Subcutaneous abdominal adipose tissue (tissue), 5 donors: ENCODE measurements around the gene NDUFA8.

Experiments used
- H3K27ac ChIP-seq: one replicate; pipeline ENCODE4 v1.7.0; 2013; ENCODE audit warnings: low read depth, mild to moderate bottlenecking, inconsistent platforms, low read length, moderate library complexity
- H3K27me3 ChIP-seq, 5 donors: one replicate each; pipeline ENCODE4 v1.7.0; 2013; ENCODE audit warnings: low read length in 5 of 5, inconsistent platforms in 1 of 5; ENCODE audit not compliant: control insufficient read depth in 5 of 5, insufficient read depth in 4 of 5
- H3K36me3 ChIP-seq, 5 donors: one replicate each; pipeline ENCODE4 v1.7.0; 2013; ENCODE audit warnings: low read length in 5 of 5; ENCODE audit not compliant: control insufficient read depth in 5 of 5, insufficient read depth in 5 of 5
- H3K4me1 ChIP-seq, 5 donors: one replicate each; pipeline ENCODE4 v1.7.0; 2013; ENCODE audit warnings: low read length in 5 of 5, mild to moderate bottlenecking in 3 of 5, moderate library complexity in 1 of 5; ENCODE audit not compliant: control insufficient read depth in 5 of 5, insufficient read depth in 5 of 5
- H3K4me3 ChIP-seq, 5 donors: one replicate each; pipeline ENCODE4 v1.7.0; 2013; ENCODE audit warnings: low read length in 5 of 5, low read depth in 1 of 5
- H3K9ac ChIP-seq, 5 donors: one replicate each; pipeline ENCODE4 v1.7.0; 2013; ENCODE audit warnings: low read length in 5 of 5, mild to moderate bottlenecking in 4 of 5, moderate library complexity in 3 of 5
- H3K9me3 ChIP-seq, 5 donors: one replicate each; pipeline ENCODE4 v1.7.0; 2013; ENCODE audit warnings: low read length in 5 of 5; ENCODE audit not compliant: control insufficient read depth in 5 of 5
- donor health status: healthy.
- donor health status: healthy.
- donor health status: healthy.
- donor health status: healthy.
- donor health status: healthy.

NDUFA8 gene

GRCh38 chr9:122197882-122198281 is 38.3 kb upstream of the NDUFA8 start:
- no peaks in the 10 kb centered on the region for H3K36me3 ChIP-seq
- no peak overlapping the region for H3K27ac ChIP-seq
- peaks cover 3 to 10% (median 6%) of the 10 kb centered on the region in 5 donors for H3K27me3 ChIP-seq
- no peaks in the 10 kb centered on the region for H3K9me3 ChIP-seq
- H3K4me1 ChIP-seq = peaks cover 0 to 16% (median 0%) of the 10 kb centered on the region in 5 donors
- H3K9ac ChIP-seq = no peak overlapping the region
- H3K4me3 ChIP-seq = no peak overlapping the region

- peaks cover 5 to 10% (median 7%) of the 10 kb centered on the region in 5 donors for H3K27me3 ChIP-seq
- peaks cover 0 to 15% (median 0%) of the 10 kb centered on the region in 5 donors for H3K4me1 ChIP-seq
- no peak overlapping the region for H3K4me3 ChIP-seq
- H3K27ac ChIP-seq = no peak overlapping the region
- no peaks in the 10 kb centered on the region for H3K36me3 ChIP-seq
- H3K9me3 ChIP-seq = no peaks in the 10 kb centered on the region
- no peak overlapping the region for H3K9ac ChIP-seq
Observed at GRCh38 chr9:122197426-122197825, 37.8 kb upstream of the NDUFA8 start.

DNA sequence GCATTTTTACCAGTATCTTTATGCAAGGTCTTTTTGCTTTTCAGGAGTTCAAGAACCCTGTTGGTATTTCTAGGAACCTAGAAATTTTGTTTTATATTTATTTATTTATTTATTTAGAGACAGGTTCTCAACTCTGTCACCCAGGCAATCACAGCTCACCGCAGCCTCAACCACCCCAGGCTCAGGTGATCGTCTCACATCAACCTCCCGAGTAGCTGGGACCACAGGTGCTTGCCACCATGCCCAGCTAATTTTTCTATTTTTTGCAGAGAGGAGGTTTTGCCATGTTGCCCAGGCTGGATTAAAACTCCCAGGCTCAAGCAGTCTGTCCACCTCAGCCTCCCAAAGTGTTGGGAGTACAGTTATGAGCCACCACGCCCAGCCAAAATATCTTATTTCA is 36.3 kb upstream of the NDUFA8 start:
- H3K4me3 ChIP-seq = no peak overlapping the region
- H3K27me3 ChIP-seq = peaks cover 5 to 10% (median 10%) of the 10 kb centered on the region in 5 donors
- no peaks in the 10 kb centered on the region for H3K9me3 ChIP-seq
- H3K27ac ChIP-seq = no peak overlapping the region
- H3K9ac ChIP-seq = no peak overlapping the region
- peaks cover 0 to 3% (median 0%) of the 10 kb centered on the region in 5 donors for H3K4me1 ChIP-seq
- H3K36me3 ChIP-seq = no peaks in the 10 kb centered on the region

- no peaks in the 10 kb centered on the region for H3K9me3 ChIP-seq
Observed at GRCh38 chr9:122193651-122194050, 34.1 kb upstream of the NDUFA8 start.

GRCh38 chr9:122192914-122193525 is 33.4 kb upstream of the NDUFA8 start:
- H3K4me1 ChIP-seq = peaks cover 0 to 3% (median 0%) of the 10 kb centered on the region in 5 donors
- no peaks in the 10 kb centered on the region for H3K9me3 ChIP-seq
- no peak overlapping the region for H3K4me3 ChIP-seq
- no peak overlapping the region for H3K9ac ChIP-seq
- H3K27ac ChIP-seq = no peak overlapping the region
- H3K27me3 ChIP-seq = peaks cover 5 to 8% (median 6%) of the 10 kb centered on the region in 5 donors
- no peaks in the 10 kb centered on the region for H3K36me3 ChIP-seq

More at GRCh38 chr9:122193651-122194050, 34.1 kb upstream of the NDUFA8 start:
- Histone ChIP-seq H3K4me3 (no peak overlapping the region), H3K4me1 (peaks cover 0 to 3% (median 0%) of the 10 kb centered on the region in 5 donors), H3K36me3 (no peaks in the 10 kb centered on the region), H3K9ac (no peak overlapping the region), H3K27ac (no peak overlapping the region), H3K27me3 (peaks cover 5 to 10% (median 10%) of the 10 kb centered on the region in 5 donors)

GRCh38 chr9:122192261-122192875 is 32.8 kb upstream of the NDUFA8 start:
- Histone ChIP-seq H3K36me3 (no peaks in the 10 kb centered on the region), H3K27ac (no peak overlapping the region), H3K9ac (no peak overlapping the region), H3K4me3 (no peak overlapping the region), H3K4me1 (peaks cover 0 to 3% (median 0%) of the 10 kb centered on the region in 5 donors), H3K27me3 (peaks cover 2 to 7% (median 2%) of the 10 kb centered on the region in 5 donors), H3K9me3 (no peaks in the 10 kb centered on the region)

- no peak overlapping the region for H3K27ac ChIP-seq
- no peaks in the 10 kb centered on the region for H3K36me3 ChIP-seq
- peaks cover 3 to 5% (median 5%) of the 10 kb centered on the region in 5 donors for H3K4me1 ChIP-seq
- no peaks in the 10 kb centered on the region for H3K9me3 ChIP-seq
- H3K27me3 ChIP-seq = peaks cover 0 to 7% (median 0%) of the 10 kb centered on the region in 5 donors
- H3K4me3 ChIP-seq = no peak overlapping the region
- H3K9ac ChIP-seq = no peak overlapping the region
Observed at GRCh38 chr9:122191584-122191983, 32.0 kb upstream of the NDUFA8 start.

GRCh38 chr9:122190597-122191381 is 31.2 kb upstream of the NDUFA8 start:
- Histone ChIP-seq H3K9ac (no peak overlapping the region), H3K9me3 (no peaks in the 10 kb centered on the region), H3K4me1 (peaks cover 5 to 13% (median 12%) of the 10 kb centered on the region in 5 donors), H3K4me3 (no peak overlapping the region), H3K27me3 (peaks cover 0 to 7% (median 0%) of the 10 kb centered on the region in 5 donors), H3K36me3 (no peaks in the 10 kb centered on the region), H3K27ac (no peak overlapping the region)

DNA sequence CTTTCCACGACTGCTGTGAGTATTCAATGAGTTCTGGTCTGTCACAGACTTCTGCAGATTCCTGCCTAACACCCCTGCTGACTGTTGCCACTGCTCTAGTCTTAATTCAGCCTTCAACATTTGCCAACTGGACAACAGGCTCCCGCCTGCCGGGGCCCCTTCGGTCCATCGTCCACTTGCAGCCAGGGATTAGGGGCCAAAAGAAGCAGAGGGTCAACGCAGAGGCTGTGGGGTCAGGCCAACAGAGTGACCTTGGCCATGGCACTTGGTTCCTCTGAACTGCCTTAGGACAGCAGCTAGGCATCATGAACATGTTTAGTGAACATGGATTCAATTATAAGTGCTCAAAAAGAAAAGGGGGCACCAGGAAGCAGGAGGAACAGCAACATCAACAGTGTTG is 28.8 kb upstream of the NDUFA8 start:
- Histone ChIP-seq H3K27ac (no peak overlapping the region), H3K27me3 (peaks cover 0 to 9% (median 0%) of the 10 kb centered on the region in 5 donors), H3K9ac (no peak overlapping the region), H3K4me1 (peaks cover 5 to 16% (median 12%) of the 10 kb centered on the region in 5 donors), H3K4me3 (no peak overlapping the region), H3K36me3 (no peaks in the 10 kb centered on the region), H3K9me3 (no peaks in the 10 kb centered on the region)
